Keratinocyte (primary cell): Measurements from ENCODE around the gene NINJ2. TPM values are rescaled to one million over a fixed set of nuclear protein-coding genes. Genes with fewer than 3 reads are reported as not detected.

Experiments
- DNase-seq: peaks from one replicate; pipeline ENCODE4 v3.0.0-alpha.2; 2011; ENCODE audit warnings: low read depth, missing footprints, low spot score
- FAIRE-seq: peaks from 2 replicates; lab custom pipeline; 2011; peaks lifted over from hg19 to GRCh38; lab: Jason Lieb, UNC
- H2AFZ ChIP-seq: 2 replicates; pipeline ENCODE4 v1.6.0; 2012; ENCODE audit warnings: low read length, control low read depth, inconsistent platforms; ENCODE audit not compliant: control insufficient read depth
- H3K27ac ChIP-seq: 2 replicates; pipeline ENCODE4 v1.5.1; 2011; ENCODE audit warnings: low read length; ENCODE audit not compliant: control insufficient read depth, insufficient read depth
- H3K27me3 ChIP-seq: 3 replicates; pipeline ENCODE4 v1.6.0; 2011; ENCODE audit warnings: low read length; ENCODE audit not compliant: control insufficient read depth, insufficient read depth; ENCODE audit errors: extremely low read depth
- H3K36me3 ChIP-seq, 2 experiments: 2 replicates in 1 of 2; 3 replicates in 1 of 2; pipeline ENCODE4 v1.5.1; 2011; ENCODE audit warnings: low read length in 2 of 2, mild to moderate bottlenecking in 1 of 2; ENCODE audit not compliant: control insufficient read depth in 2 of 2, insufficient read depth in 2 of 2; ENCODE audit errors: extremely low read depth in 1 of 2
- H3K4me1 ChIP-seq: 3 replicates; pipeline ENCODE4 v1.5.1; 2011; ENCODE audit warnings: low read length; ENCODE audit not compliant: control insufficient read depth, insufficient read depth; ENCODE audit errors: extremely low read depth
- H3K4me2 ChIP-seq: 3 replicates; pipeline ENCODE4 v1.6.0; 2011; ENCODE audit warnings: low read depth, low read length; ENCODE audit not compliant: control insufficient read depth, insufficient read depth; ENCODE audit errors: extremely low read depth
- H3K4me3 ChIP-seq, 3 experiments: fragments of 200-600 bp in 1 of 3; sonication (generic) in 1 of 3; 2 replicates in 2 of 3; 3 replicates in 1 of 3; pipeline ENCODE4 v1.5.1; 2011 to 2016; ENCODE audit warnings: low read length in 3 of 3, mild to moderate bottlenecking in 3 of 3, control low read depth in 2 of 3, inconsistent platforms in 1 of 3, low read depth in 1 of 3, mixed read lengths in 1 of 3, mixed run types in 1 of 3, moderate library complexity in 1 of 3; ENCODE audit not compliant: control insufficient read depth in 2 of 3, insufficient read depth in 2 of 3; ENCODE audit errors: extremely low read depth in 1 of 3
- H3K79me2 ChIP-seq: 2 replicates; pipeline ENCODE4 v1.6.0; 2012; ENCODE audit warnings: low read length; ENCODE audit not compliant: control insufficient read depth, insufficient read depth
- H3K9ac ChIP-seq: 3 replicates; pipeline ENCODE4 v1.6.0; 2011; ENCODE audit warnings: low read length; ENCODE audit not compliant: control insufficient read depth, insufficient read depth; ENCODE audit errors: extremely low read depth
- H3K9me1 ChIP-seq: 3 replicates; pipeline ENCODE4 v1.6.0; 2011; ENCODE audit warnings: low read length; ENCODE audit not compliant: control insufficient read depth, insufficient read depth; ENCODE audit errors: extremely low read depth
- H3K9me3 ChIP-seq: 2 replicates; pipeline ENCODE4 v1.5.1; 2012; ENCODE audit warnings: low read depth, low read length; ENCODE audit not compliant: control insufficient read depth
- H4K20me1 ChIP-seq: 3 replicates; pipeline ENCODE4 v1.6.0; 2011; ENCODE audit warnings: low read length; ENCODE audit not compliant: control insufficient read depth, insufficient read depth; ENCODE audit errors: extremely low read depth
- CTCF ChIP-seq, 3 experiments: IDR thresholded peaks in 1 of 3; conservative IDR thresholded peaks in 1 of 3; optimal IDR thresholded peaks in 1 of 3; 2 replicates in 2 of 3; 3 replicates in 1 of 3; pipeline versions ENCODE3 to v1.5.1; 2011; ENCODE audit warnings: low read length in 3 of 3, mild to moderate bottlenecking in 3 of 3, moderate library complexity in 2 of 3, control low read depth in 1 of 3, inconsistent platforms in 1 of 3; ENCODE audit not compliant: insufficient read depth in 2 of 3; ENCODE audit errors: extremely low read depth in 1 of 3
- EZH2 ChIP-seq: IDR thresholded peaks from one replicate; pipeline ENCODE4 v1.6.1; 2012; ENCODE audit warnings: inconsistent platforms, mild to moderate bottlenecking, low read length, moderate library complexity
- dilution Hi-C: fragments of 300-500 bp; cut with MboI; formaldehyde crosslinking; loops from one replicate; pipeline ENCODE4 v1.7.0; 2020; ENCODE audit warnings: low sequenced_read_pairs; ENCODE audit not compliant: extremely low pct_ligation_motif_present
- polyA plus RNA-seq, 5 experiments: library from polyadenylated mRNA; depleted of rRNA in 3 of 5; stranded (reverse) in 3 of 5; stranded (forward) in 1 of 5; unstranded in 1 of 5; fragments of >200 nt; gene quantifications; 1 replicate in 1 of 5; 2 replicates in 3 of 5; 3 replicates in 1 of 5; pipeline versions ENCODE4 v1.2.1 to v1.2.3, GENCODE V29; 2011 to 2012; ENCODE audit warnings: missing spikeins in 2 of 5, low read depth in 1 of 5, low replicate concordance in 1 of 5

The NINJ2 gene
- polyA plus RNA-seq, 1 donor (not counting 4 experiments of a cell fraction or from before 2014, with no cell fraction given): 0.58 TPM

- Histone ChIP-seq H3K27me3 (no peaks in the 10 kb centered on the region), H3K9me1 (no peaks in the 10 kb centered on the region), H3K79me2 (no peaks in the 10 kb centered on the region), H3K4me1 (peaks cover 54% of the 10 kb centered on the region), H3K27ac (peak overlapping the region; percentile 83), H3K36me3 (no peaks in the 10 kb centered on the region), H2AFZ (peak overlapping the region; percentile 81), H3K4me3 (no peak overlapping the region), H3K9ac (peak overlapping the region; percentile 75), H4K20me1 (no peaks in the 10 kb centered on the region), H3K4me2 (peak overlapping the region; percentile 71), H3K9me3 (no peaks in the 10 kb centered on the region)
- DNase-seq (no peak), FAIRE-seq (peak; percentile 63)
- dilution Hi-C loops: no loop called here
- TF ChIP-seq CTCF (optimal IDR thresholded peaks at IDR 0.05 in 1 of 3, IDR thresholded peaks at IDR 0.05 in 1 of 3, conservative IDR thresholded peaks at IDR 0.05 in 1 of 3; ENCODE audit: extremely low read depth in 1 of 3, insufficient read depth in 2 of 3, low read length in 3 of 3) (no peak), EZH2 (no peak)
These were observed 88.1 kb downstream of the NINJ2 start for GRCh38 chr12:575129-575502.

- H3K4me3 ChIP-seq: no peak overlapping the region
- FAIRE-seq (no peak), DNase-seq (no peak)
- no peaks in the 10 kb centered on the region for H4K20me1 ChIP-seq
- H3K4me2 ChIP-seq: no peak overlapping the region
- dilution Hi-C loops: no loop called here
- no peaks in the 10 kb centered on the region for H3K9me1 ChIP-seq
- peak overlapping the region; percentile 75 for H3K9ac ChIP-seq
- peak overlapping the region; percentile 81 for H2AFZ ChIP-seq
- peaks cover 56% of the 10 kb centered on the region for H3K4me1 ChIP-seq
- H3K27ac ChIP-seq: peak overlapping the region; percentile 83
- no peak for TF ChIP-seq CTCF (optimal IDR thresholded peaks at IDR 0.05 in 1 of 3, IDR thresholded peaks at IDR 0.05 in 1 of 3, conservative IDR thresholded peaks at IDR 0.05 in 1 of 3; ENCODE audit: extremely low read depth in 1 of 3, insufficient read depth in 2 of 3, low read length in 3 of 3)
- no peak for TF ChIP-seq EZH2
- no peaks in the 10 kb centered on the region for H3K79me2 ChIP-seq
- H3K27me3 ChIP-seq: no peaks in the 10 kb centered on the region
- H3K9me3 ChIP-seq: no peaks in the 10 kb centered on the region
- H3K36me3 ChIP-seq: no peaks in the 10 kb centered on the region
These were observed 88.6 kb downstream of the NINJ2 start for GRCh38 chr12:574475-575128.
